VCaP (cell line): ENCODE results near the gene COL4A6.

Experiments used
- H3K27ac ChIP-seq: fragments of 450-650 bp; 2 replicates; pipeline ENCODE4 v1.5.1; 2017
- CTCF ChIP-seq: fragments of 450-650 bp; conservative IDR thresholded peaks from 2 replicates; pipeline ENCODE4 v1.5.1; 2017; ENCODE audit warnings: mild to moderate bottlenecking, moderate library complexity

Gene COL4A6

DNA sequence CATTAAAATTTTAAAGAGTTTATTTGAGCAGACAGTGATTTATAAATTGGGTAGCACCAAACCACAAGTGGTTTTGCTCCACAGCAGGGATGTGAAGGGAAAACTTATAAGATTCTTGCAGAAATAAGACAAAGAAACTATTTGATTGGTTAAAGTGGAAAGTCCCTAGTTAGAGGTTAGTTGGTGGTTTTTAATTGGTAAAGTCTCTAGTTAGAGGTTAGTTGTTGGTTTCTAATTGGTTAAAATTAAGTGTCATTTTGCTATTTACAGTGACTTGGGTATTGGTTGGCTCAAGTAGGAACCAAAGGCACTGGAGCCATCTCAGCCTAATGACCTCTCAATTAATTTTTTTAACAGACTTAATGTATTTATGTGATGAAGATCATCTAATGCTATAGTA lies 323.7 kb downstream of the COL4A6 start:
- no peak overlapping the region for H3K27ac ChIP-seq
- no peak for TF ChIP-seq CTCF
